ENCODE results near the gene SLC39A7. TPM values are rescaled to one million over a fixed set of nuclear protein-coding genes. Genes with fewer than 3 reads are reported as not detected.

SLC39A7 gene
- total RNA-seq, 1 experiment from 2014 or later = 110 TPM

DNA sequence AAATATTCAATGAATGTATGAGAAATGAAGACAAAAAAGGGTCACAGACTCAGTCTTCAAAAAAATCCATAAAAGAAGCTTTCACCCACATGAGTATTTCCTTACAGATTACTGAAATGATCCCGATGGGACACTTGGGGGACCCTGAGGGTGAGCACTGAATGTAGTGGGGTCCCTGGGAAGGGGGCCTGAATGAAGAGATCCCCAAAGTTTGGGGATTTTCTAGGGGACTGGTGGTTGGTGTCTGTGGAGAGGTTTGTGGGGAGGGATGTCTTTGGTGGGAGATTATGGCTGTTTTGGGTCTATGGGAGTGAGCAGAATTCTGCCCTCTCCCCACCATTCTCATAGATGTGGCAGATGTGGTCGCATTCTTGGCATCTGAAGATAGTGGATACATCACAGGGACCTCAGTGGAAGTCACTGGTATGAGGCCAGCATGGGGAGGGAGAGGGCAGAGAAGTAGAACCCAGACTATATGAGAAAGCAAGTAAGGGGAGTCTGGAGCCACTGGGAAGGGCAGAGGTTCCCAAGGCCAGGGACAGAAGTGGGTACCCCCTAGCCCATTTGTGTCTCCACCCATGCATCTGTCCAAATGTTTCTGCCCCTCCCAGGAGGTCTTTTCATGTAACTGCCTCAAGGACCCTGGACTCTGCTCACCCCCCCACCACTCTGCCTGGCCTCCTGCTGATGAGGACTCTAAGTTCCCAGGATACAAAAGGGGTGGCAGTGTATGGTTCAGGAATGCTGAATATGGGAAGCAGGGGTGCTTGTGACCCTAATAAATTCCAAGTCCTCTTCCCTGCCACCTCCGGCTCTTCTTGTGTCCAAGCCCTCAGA, 5.6 kb downstream of the SLC39A7 start:
- peaks cover 38% of the 10 kb centered on the region for H3K4me1 ChIP-seq (replicated peaks; ENCODE audit: insufficient read depth)
- BruUV-seq (replicated peaks) = TSS peak; percentile 9
- H3K9me3 ChIP-seq (ENCODE audit: insufficient read depth, low read depth) = no peaks in the 10 kb centered on the region
- H2AFZ ChIP-seq = no peak overlapping the region
- peak overlapping the region; percentile 88 for H3K4me2 ChIP-seq
- peaks cover 39% of the 10 kb centered on the region; the same call in 1 of the 2 replicates for H3F3A ChIP-seq (ENCODE audit: insufficient read depth, low read depth)
- no peaks in the 10 kb centered on the region for H3K9me2 ChIP-seq (ENCODE audit: insufficient read depth)
- H3K27me3 ChIP-seq (ENCODE audit: insufficient read depth, low read depth) = no peaks in the 10 kb centered on the region
- H3K4me3 ChIP-seq = no peak overlapping the region
- DNase-seq = no peak
- CTCF ChIA-PET = no interaction called here
- TF ChIP-seq EZH2 (IDR thresholded peaks at IDR 0.05; ENCODE audit: low read depth) = no peak
- TF ChIP-seq, protein P1, sequence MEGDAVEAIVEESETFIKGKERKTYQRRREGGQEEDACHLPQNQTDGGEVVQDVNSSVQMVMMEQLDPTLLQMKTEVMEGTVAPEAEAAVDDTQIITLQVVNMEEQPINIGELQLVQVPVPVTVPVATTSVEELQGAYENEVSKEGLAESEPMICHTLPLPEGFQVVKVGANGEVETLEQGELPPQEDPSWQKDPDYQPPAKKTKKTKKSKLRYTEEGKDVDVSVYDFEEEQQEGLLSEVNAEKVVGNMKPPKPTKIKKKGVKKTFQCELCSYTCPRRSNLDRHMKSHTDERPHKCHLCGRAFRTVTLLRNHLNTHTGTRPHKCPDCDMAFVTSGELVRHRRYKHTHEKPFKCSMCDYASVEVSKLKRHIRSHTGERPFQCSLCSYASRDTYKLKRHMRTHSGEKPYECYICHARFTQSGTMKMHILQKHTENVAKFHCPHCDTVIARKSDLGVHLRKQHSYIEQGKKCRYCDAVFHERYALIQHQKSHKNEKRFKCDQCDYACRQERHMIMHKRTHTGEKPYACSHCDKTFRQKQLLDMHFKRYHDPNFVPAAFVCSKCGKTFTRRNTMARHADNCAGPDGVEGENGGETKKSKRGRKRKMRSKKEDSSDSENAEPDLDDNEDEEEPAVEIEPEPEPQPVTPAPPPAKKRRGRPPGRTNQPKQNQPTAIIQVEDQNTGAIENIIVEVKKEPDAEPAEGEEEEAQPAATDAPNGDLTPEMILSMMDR (conservative IDR thresholded peaks at IDR 0.05) = no peak
- peaks cover 29% of the 10 kb centered on the region for H3K36me3 ChIP-seq (ENCODE audit: low read depth)
- 0 out of 2 replicates have a peak overlapping the region, but pooled peaks have one; percentile 14 for H3K27ac ChIP-seq
- peaks cover 23% of the 10 kb centered on the region for H3K79me2 ChIP-seq (ENCODE audit: low read depth)
- peaks cover 6% of the 10 kb centered on the region; the same call in 1 of the 2 replicates for H4K20me1 ChIP-seq (ENCODE audit: insufficient read depth)
- intact Hi-C loops (cut with micrococcal nuclease; ENCODE audit: unreplicated experiment) = loop anchor here (10.0 kb wide), 2 partner anchors 69 to 209 kb away; partner anchors contain the start of genes B3GALT4, CUTA, PHF1 and RPS18
- POLR2A ChIA-PET (ENCODE audit: unreplicated experiment) = interaction anchor here (0.5 kb wide), 1 partner anchor 44 kb away, joined by 5 read pairs; no protein-coding TSS in a partner anchor

DNA sequence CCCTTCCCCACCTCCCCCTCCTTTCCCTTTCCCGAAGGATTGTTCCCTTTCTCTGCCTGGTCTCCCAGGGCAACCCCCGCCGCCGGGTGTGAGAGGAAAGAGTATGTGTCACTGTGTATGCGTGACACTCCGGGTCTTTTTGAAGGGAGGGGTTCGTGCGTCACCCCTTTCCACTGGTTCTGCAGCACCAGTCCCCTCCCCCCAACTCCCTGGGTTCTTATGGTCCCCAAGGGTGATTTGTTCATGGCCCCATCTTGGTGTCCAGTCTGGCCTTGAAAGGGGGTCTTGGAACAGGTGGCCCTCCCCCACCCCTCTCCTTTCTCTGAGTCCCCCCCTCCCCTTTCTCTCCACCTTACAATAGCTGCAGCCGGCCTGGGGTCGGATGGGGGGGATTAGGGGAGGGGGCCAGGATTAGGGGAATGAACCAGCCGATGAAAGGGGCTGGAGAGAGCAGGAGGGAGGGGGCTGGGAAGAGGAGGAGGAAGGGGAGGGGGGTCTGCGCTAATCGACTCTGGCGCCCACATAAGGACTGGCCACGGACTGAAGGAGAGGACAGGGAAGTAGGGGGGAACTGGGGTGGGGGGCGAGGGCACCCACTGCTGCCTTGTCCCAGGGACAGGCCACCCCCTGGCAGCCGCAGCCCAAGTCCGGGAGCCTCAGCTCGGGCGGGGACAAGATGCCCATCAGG, 6.3 kb downstream of the SLC39A7 start:
- H3K27me3 ChIP-seq (ENCODE audit: insufficient read depth, low read depth) = no peaks in the 10 kb centered on the region
- no peak overlapping the region; the same call in 1 of the 2 replicates for H3K27ac ChIP-seq
- ChIA-PET POLR2A (ENCODE audit: unreplicated experiment) (no interaction called here), CTCF (interaction anchor here (0.7 kb wide), 2 partner anchors 42 to 355 kb away, joined by 8 to 10 read pairs; no protein-coding TSS in a partner anchor)
- peak overlapping the region; percentile 98 for H3K4me3 ChIP-seq
- H3K4me2 ChIP-seq = peak overlapping the region; percentile 95
- no peaks in the 10 kb centered on the region for H3K9me2 ChIP-seq (ENCODE audit: insufficient read depth)
- H4K20me1 ChIP-seq (ENCODE audit: insufficient read depth) = 0 out of 2 replicates have a peak, but pooled peaks cover 3% of the 10 kb centered on the region
- no peaks in the 10 kb centered on the region for H3K9me3 ChIP-seq (ENCODE audit: insufficient read depth, low read depth)
- H3K36me3 ChIP-seq (ENCODE audit: low read depth) = peaks cover 26% of the 10 kb centered on the region
- TF ChIP-seq EZH2 (IDR thresholded peaks at IDR 0.05; ENCODE audit: low read depth) = no peak
- intact Hi-C loops (cut with micrococcal nuclease; ENCODE audit: unreplicated experiment) = loop anchor here (10.0 kb wide), 2 partner anchors 68 to 208 kb away; partner anchors contain the start of genes B3GALT4, CUTA, PHF1 and RPS18
- H3K79me2 ChIP-seq (ENCODE audit: low read depth) = peaks cover 16% of the 10 kb centered on the region
- BruUV-seq (replicated peaks) = no TSS peak
- H3F3A ChIP-seq (ENCODE audit: insufficient read depth, low read depth) = peaks cover 39% of the 10 kb centered on the region; the same call in 1 of the 2 replicates
- H2AFZ ChIP-seq = peak overlapping the region; percentile 98; the same call in 1 of the 2 replicates
- peaks cover 34% of the 10 kb centered on the region for H3K4me1 ChIP-seq (replicated peaks; ENCODE audit: insufficient read depth)
- peak in 1 of 2 experiments; percentile 42 for DNase-seq

DNA sequence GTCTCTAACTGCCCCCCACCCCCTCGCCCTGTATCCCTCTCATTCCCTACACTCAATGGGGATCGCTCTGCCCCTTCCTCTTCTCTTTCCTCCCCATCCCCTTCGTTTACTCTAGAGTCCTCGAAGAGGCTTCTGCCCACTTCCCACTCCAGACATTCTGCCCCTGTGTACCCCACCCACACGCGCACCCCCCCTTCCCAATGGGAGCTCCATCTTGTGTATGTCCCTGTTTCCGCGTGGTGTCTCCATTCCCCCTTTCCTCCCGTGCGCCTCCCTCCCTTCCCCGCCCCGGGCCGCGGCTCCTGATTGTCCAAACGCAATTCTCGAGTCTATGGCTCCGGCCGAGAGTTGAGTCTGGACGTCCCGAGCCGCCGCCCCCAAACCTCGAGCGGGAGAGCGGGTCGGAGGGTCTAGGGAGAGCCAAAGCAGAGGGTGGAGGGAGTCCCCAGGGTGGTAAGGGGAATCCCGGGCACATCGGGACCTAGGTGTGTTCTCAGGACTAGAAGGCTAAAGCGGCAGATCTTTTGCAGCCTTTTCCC, 7.0 kb downstream of the SLC39A7 start:
- Histone ChIP-seq H3K36me3 (ENCODE audit: low read depth) (peaks cover 20% of the 10 kb centered on the region; the same call in 1 of the 2 replicates), H3K79me2 (ENCODE audit: low read depth) (peaks cover 10% of the 10 kb centered on the region), H2AFZ (peak overlapping the region; percentile 98), H3K9me2 (ENCODE audit: insufficient read depth) (no peaks in the 10 kb centered on the region), H3K4me1 (replicated peaks; ENCODE audit: insufficient read depth) (peaks cover 29% of the 10 kb centered on the region), H3K9me3 (ENCODE audit: insufficient read depth, low read depth) (no peaks in the 10 kb centered on the region), H3K27me3 (ENCODE audit: insufficient read depth, low read depth) (no peaks in the 10 kb centered on the region), H3K4me2 (peak overlapping the region; percentile 95), H4K20me1 (ENCODE audit: insufficient read depth) (no peaks in the 10 kb centered on the region), H3K27ac (peak overlapping the region; percentile 62), H3F3A (ENCODE audit: insufficient read depth, low read depth) (peaks cover 40% of the 10 kb centered on the region; the same call in 1 of the 2 replicates), H3K4me3 (peak overlapping the region; percentile 98)
- DNase-seq = peak in 1 of 2 experiments; percentile 38
- no TSS peak for BruUV-seq (replicated peaks)
- CTCF ChIA-PET = interaction anchor here (0.7 kb wide), 2 partner anchors 41 to 355 kb away, joined by 8 to 10 read pairs; no protein-coding TSS in a partner anchor
- TF ChIP-seq EZH2 (IDR thresholded peaks at IDR 0.05; ENCODE audit: low read depth) = no peak
- TF ChIP-seq, protein P1 (conservative IDR thresholded peaks at IDR 0.05) = no peak
- intact Hi-C loops (cut with micrococcal nuclease; ENCODE audit: unreplicated experiment) = loop anchor here (10.0 kb wide), 2 partner anchors 67 to 207 kb away; partner anchors contain the start of genes B3GALT4, CUTA, PHF1 and RPS18
- POLR2A ChIA-PET (ENCODE audit: unreplicated experiment) = interaction anchor here (0.6 kb wide), 1 partner anchor 42 kb away, joined by 5 read pairs; no protein-coding TSS in a partner anchor

Measured in PC-9 (cell line).